Mucosa of rectum (tissue), 2 donors: Measurements from ENCODE around the gene OVOL2.

Experiments
- H3K27ac ChIP-seq, 2 donors: one replicate each; pipeline ENCODE4 v1.7.0; 2013; ENCODE audit warnings: inconsistent platforms in 2 of 2, low read depth in 2 of 2, low read length in 2 of 2
- H3K27me3 ChIP-seq, 2 donors: one replicate each; pipeline ENCODE4 v1.7.0; 2013; ENCODE audit warnings: low read length in 2 of 2; ENCODE audit not compliant: control insufficient read depth in 2 of 2, insufficient read depth in 2 of 2
- H3K36me3 ChIP-seq, 2 donors: one replicate each; pipeline ENCODE4 v1.7.0; 2013; ENCODE audit warnings: low read length in 2 of 2; ENCODE audit not compliant: control insufficient read depth in 2 of 2, insufficient read depth in 2 of 2
- H3K4me1 ChIP-seq, 2 donors: one replicate each; pipeline ENCODE4 v1.7.0; 2013; ENCODE audit warnings: low read length in 2 of 2, mild to moderate bottlenecking in 1 of 2; ENCODE audit not compliant: control insufficient read depth in 2 of 2, insufficient read depth in 2 of 2
- H3K4me3 ChIP-seq, 2 donors: one replicate each; pipeline ENCODE4 v1.7.0; 2013; ENCODE audit warnings: low read length in 2 of 2
- H3K9ac ChIP-seq, 2 donors: one replicate each; pipeline ENCODE4 v1.7.0; 2013; ENCODE audit warnings: low read length in 2 of 2, low read depth in 1 of 2, mild to moderate bottlenecking in 1 of 2
- H3K9me3 ChIP-seq, 2 donors: one replicate each; pipeline ENCODE4 v1.7.0; 2013; ENCODE audit warnings: low read length in 2 of 2; ENCODE audit not compliant: control insufficient read depth in 2 of 2
- donor health status: healthy.
- donor health status: Normal muscosa, but diverticular disease.

Gene OVOL2

DNA sequence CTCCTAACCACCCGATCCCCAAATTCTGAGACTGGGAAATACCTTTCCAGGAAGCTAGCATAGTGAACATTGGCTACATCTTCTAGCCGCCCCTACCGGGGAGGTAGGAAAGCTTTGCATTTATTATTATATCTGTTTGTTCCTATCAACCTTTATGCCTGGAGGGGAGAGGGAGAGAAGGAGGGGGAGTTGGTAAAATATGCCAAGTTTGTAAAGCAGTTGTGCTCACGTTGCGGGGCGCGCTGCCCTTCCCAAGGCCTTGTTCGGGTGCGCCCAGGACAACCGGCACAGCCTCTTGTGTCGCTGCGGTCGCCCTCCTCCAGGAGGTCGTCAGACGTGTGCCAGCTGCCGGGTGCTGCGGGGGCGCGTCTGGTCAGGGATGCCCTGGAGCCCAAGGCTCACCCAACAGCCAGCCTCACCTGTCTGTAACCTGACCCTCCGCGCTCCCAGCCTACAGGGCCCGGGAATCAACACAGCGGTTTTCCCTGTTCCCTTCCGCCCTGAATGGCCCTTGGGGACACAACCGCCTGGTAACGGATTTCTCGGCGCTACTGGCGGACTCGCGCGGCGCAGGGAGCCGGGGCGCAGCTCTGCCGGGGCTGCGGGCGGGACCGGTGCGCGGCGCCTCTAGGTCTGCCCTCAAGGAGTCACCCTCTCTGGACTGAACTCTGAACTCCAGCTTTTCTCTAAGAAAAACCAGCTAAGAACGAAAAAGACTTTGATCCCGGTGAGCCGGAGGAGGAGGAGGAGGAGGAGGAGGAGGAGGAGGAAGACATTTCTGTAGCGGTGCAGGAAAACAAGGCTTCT lies 1.1 kb upstream of the OVOL2 start:
- H3K27me3 ChIP-seq = peaks cover 9 to 11% of the 10 kb centered on the region in 2 donors

DNA sequence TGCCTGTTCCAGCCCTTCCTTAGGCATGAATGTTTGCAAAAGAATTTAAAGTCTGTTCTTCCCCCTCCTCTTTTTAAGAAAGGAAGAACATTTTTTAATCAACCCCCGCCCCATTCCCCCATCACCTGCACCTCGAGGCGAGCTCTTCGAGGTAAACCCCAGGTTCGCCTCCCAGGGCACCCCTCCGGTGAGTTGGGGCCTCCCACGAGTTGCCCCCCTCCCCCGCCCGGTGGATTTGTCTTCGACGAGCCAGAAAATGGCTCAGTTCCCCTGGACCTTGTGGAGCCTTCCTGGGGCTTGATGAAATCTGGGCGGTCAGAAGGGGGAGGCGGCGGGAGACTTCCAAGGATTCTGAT lies 256 bp upstream of the OVOL2 start:
- H3K27ac ChIP-seq = peak overlapping the region; percentile 72 to 98
- H3K36me3 ChIP-seq = peaks cover 0 to 5% of the 10 kb centered on the region in 2 donors
- H3K9me3 ChIP-seq = no peaks in the 10 kb centered on the region
- H3K9ac ChIP-seq = peak overlapping the region; percentile 47 to 54
- peak overlapping the region; percentile 66 for H3K4me3 ChIP-seq
- H3K4me1 ChIP-seq = peaks cover 21 to 27% of the 10 kb centered on the region in 2 donors
- peaks cover 9 to 14% of the 10 kb centered on the region in 2 donors for H3K27me3 ChIP-seq

More for the DNA sequence above, 1.1 kb upstream of the OVOL2 start:
- peak overlapping the region; percentile 37 to 45 for H3K27ac ChIP-seq
- H3K9ac ChIP-seq = peak overlapping the region in 1 of 2 donors; percentile 54
- H3K4me3 ChIP-seq = peak overlapping the region; percentile 46 to 66
- no peaks in the 10 kb centered on the region for H3K9me3 ChIP-seq
- H3K4me1 ChIP-seq = peaks cover 21 to 26% of the 10 kb centered on the region in 2 donors
- H3K36me3 ChIP-seq = peaks cover 0 to 3% of the 10 kb centered on the region in 2 donors

DNA sequence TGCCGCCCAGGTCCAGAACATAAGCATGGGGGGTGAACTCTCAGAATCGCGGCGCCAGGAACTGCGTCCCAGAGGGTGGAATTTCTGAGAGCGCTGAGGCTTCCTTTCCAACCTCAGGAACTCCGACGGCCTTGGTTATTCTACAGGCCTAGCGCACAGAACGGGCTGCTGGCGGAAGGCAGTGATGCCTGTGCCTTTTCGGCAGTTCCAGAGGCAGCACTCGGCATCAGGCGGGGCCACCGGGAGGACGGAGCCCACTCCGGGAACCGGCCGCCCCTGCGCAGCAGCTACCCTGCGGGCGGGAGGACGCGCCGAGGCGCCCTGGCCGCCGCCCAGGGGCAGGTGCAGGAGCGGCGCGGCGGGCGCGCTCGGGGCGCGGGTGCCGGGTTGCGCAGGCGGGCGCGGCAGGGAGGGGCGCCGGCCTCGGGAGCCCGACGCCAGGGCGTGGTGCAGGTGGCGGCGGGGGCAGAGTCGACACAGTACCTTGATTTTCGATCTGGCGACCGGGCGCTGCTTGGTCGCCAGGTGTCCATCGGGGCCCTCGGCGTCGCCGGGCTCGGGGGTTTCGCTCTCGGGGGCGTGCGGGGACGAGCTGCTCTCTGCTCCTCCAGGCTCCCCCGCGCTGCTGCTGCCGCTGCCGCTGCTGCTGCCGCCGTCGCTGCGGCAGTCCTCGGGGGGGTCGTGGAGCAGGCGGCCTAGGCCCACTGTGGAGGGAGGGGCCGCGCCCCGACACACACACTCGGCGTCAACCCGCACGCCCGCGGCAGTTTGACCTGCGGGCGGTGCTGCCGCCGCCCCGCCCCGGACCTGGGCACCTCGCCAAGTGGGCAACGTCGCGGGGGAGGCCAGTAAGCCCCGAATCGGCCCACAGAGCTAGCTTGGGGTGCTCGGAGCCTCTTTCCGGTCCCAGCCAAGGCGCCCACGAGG lies 1.3 kb downstream of the OVOL2 start:
- Histone ChIP-seq H3K9me3 (no peaks in the 10 kb centered on the region), H3K4me3 (peak overlapping the region; percentile 66 to 68), H3K4me1 (peaks cover 21 to 27% of the 10 kb centered on the region in 2 donors), H3K36me3 (peaks cover 0 to 5% of the 10 kb centered on the region in 2 donors), H3K9ac (peak overlapping the region; percentile 68 to 85), H3K27ac (peak overlapping the region; percentile 97 to 98), H3K27me3 (peaks cover 9 to 14% of the 10 kb centered on the region in 2 donors)

DNA sequence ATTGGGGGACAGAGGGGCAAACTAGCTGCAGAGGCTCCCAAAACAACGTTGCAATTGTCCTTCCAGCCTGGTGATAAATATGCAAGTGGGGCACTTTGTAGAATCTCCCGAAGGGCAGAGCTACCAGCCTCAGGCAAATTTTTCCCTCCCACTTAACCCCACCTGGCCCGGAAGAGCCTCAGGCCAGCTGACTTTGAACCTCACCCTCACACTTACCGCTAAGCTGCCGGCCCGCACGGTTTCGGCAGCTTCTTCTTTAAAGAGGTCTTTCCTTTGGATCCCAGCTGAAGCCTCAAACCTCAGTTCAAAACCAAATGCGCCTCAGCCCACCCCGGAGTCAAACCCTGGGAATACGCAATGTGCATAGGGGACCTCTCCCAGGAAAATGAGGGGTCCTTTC lies 2.5 kb downstream of the OVOL2 start:
- peak overlapping the region; percentile 65 to 85 for H3K9ac ChIP-seq
- peak overlapping the region; percentile 66 to 68 for H3K4me3 ChIP-seq
- H3K27ac ChIP-seq = peak overlapping the region; percentile 86 to 87
- peaks cover 21 to 27% of the 10 kb centered on the region in 2 donors for H3K4me1 ChIP-seq
- H3K9me3 ChIP-seq = no peaks in the 10 kb centered on the region
- peaks cover 0 to 5% of the 10 kb centered on the region in 2 donors for H3K36me3 ChIP-seq
- peaks cover 9 to 14% of the 10 kb centered on the region in 2 donors for H3K27me3 ChIP-seq

DNA sequence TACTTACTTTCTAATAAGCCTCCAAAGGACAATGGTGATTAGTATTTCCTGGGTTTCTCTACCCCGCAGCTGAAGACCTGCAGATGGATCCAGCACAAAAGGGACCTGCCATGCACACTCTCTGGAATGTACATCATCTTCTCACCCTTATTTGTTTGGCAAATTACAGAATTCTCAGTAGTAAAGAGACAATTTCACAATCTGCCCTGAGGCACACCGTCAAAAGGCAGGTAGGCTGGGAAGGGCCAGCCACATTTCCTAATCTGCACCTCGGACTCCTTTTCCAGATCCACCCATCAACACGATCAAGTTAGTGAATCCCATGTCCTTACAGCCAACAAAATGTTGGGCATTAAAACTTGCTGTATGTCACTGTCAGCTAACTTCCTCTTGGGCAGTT lies 4.9 kb downstream of the OVOL2 start:
- no peak overlapping the region for H3K27ac ChIP-seq
- H3K9me3 ChIP-seq = no peaks in the 10 kb centered on the region
- no peak overlapping the region for H3K4me3 ChIP-seq
- peaks cover 5 to 6% of the 10 kb centered on the region in 2 donors for H3K36me3 ChIP-seq
- H3K27me3 ChIP-seq = peaks cover 8 to 9% of the 10 kb centered on the region in 2 donors
- H3K4me1 ChIP-seq = peaks cover 11 to 19% of the 10 kb centered on the region in 2 donors
- H3K9ac ChIP-seq = no peak overlapping the region

DNA sequence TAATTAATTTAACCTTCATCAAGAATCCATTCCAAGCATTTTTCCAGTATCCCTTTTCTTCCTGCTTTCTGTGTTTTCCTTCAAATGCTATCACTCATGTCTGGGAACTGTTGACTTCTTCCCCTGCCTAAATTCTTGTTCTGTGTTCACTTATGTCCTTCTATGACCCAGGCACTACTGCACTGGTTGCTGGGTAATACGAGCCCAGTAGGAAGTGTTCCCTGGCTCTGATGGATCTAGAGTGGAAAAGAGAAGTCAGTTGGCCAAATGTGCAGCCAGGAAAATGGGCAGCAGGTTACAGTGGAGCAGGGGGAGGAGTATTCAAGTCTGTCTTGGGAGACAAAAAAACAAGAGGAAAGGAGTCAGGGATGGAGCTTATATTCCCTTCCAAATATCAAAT lies 7.1 kb downstream of the OVOL2 start:
- Histone ChIP-seq H3K4me1 (peaks cover 8 to 13% of the 10 kb centered on the region in 2 donors), H3K36me3 (peaks cover 5 to 6% of the 10 kb centered on the region in 2 donors), H3K4me3 (no peak overlapping the region), H3K9ac (no peak overlapping the region), H3K27me3 (peaks cover 6 to 7% of the 10 kb centered on the region in 2 donors), H3K27ac (no peak overlapping the region), H3K9me3 (no peaks in the 10 kb centered on the region)

DNA sequence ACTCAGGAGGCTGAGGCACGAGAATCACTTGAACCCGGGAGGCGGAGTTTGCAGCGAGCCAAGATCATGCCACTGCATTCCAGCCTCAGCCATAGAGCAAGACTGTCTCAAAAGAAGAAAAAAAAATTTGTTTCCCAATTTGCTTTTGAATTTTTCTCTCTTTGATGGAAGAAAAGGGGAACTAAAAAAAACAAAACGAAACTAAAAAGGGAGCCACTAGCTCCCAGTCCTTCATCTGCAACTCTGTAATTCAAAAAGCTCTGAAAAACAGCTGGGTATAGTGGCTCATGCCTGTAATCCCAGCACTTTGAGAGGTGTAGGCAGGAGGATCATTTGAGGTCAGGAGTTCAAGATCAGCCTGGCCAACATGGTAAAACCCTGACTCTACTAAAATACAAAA lies 9.5 kb downstream of the OVOL2 start:
- H3K9me3 ChIP-seq = no peaks in the 10 kb centered on the region
- H3K4me1 ChIP-seq = no peaks in the 10 kb centered on the region
- peaks cover 0 to 4% of the 10 kb centered on the region in 2 donors for H3K27me3 ChIP-seq
- peaks cover 7 to 15% of the 10 kb centered on the region in 2 donors for H3K36me3 ChIP-seq
- no peak overlapping the region for H3K9ac ChIP-seq
- no peak overlapping the region for H3K27ac ChIP-seq
- no peak overlapping the region for H3K4me3 ChIP-seq

DNA sequence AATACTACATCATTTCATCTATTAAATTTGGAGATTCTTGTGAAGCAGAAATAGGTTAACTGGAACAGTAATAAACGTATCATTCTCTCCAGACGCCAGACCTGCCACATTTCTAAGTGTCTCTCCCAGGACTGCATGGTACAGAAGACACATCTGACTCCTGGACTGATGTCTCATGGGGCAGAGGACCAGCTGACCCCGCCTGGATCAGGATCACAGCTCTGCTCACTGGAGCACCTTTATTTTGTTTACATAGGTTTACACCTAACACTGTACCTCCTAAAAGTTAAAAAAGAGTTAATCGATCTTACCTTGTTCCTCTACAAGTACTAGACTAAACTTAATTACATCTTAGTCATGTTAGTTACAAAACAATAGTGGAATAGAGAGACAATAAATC lies 11.2 kb downstream of the OVOL2 start:
- Histone ChIP-seq H3K9ac (no peak overlapping the region), H3K4me3 (no peak overlapping the region), H3K9me3 (no peaks in the 10 kb centered on the region), H3K36me3 (peaks cover 11 to 19% of the 10 kb centered on the region in 2 donors), H3K4me1 (no peaks in the 10 kb centered on the region), H3K27ac (peak overlapping the region in 1 of 2 donors; percentile 44), H3K27me3 (no peaks in the 10 kb centered on the region)

DNA sequence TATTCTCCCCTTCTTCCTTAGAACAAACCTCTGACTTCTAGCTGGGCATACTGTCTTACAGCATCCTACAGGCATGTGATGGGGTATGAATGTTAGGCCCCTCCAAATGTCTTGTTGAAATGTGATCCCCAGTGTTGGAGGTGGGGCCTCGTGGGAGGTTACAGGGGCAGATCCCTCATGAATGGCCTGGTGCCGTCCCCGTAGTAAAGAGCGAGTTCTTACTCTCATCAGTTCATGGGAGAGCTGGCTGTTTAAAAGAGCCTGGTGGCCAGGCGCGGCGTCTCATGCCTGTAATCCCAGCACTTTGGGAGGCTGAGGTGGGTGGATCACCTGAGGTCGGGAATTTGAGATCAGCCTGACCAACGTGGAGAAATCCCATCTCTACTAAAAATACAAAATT lies 15.5 kb downstream of the OVOL2 start:
- Histone ChIP-seq H3K36me3 (peaks cover 22 to 38% of the 10 kb centered on the region in 2 donors), H3K4me3 (no peak overlapping the region)

DNA sequence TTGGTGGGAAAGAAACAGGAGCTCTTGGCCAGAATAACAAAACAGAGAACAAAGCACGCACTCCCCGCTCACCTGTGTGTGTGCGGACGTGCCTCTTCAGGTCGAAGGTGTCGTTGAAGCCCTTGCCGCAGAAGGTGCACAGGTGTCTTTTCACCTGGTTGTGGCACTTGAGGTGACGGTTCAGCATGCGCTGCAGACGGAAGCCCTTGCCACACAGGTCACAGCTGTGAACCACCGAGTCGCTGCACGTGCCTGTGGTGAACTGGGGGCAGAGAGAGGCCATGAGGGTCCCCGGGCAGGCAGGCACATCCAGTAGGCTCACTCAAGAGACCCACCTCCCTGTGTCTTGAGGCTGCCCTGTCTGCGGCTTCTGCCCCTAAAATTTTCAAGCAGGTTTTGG lies 16.3 kb downstream of the OVOL2 start:
- H3K9ac ChIP-seq = no peak overlapping the region
- no peak overlapping the region for H3K4me3 ChIP-seq
- no peak overlapping the region for H3K27ac ChIP-seq
- H3K4me1 ChIP-seq = no peaks in the 10 kb centered on the region
- no peaks in the 10 kb centered on the region for H3K27me3 ChIP-seq
- peaks cover 24 to 41% of the 10 kb centered on the region in 2 donors for H3K36me3 ChIP-seq
- no peaks in the 10 kb centered on the region for H3K9me3 ChIP-seq

More for the DNA sequence above, 15.5 kb downstream of the OVOL2 start:
- no peak overlapping the region for H3K9ac ChIP-seq
- H3K4me1 ChIP-seq = no peaks in the 10 kb centered on the region
- no peaks in the 10 kb centered on the region for H3K9me3 ChIP-seq
- H3K27me3 ChIP-seq = no peaks in the 10 kb centered on the region
- no peak overlapping the region for H3K27ac ChIP-seq
